Measurements from ENCODE around the gene SWI5.

GRCh38 chr9:128244091-128244836, 31.8 kb upstream of the SWI5 start:
- TF ChIP-seq EZH2 (IDR thresholded peaks at IDR 0.05; ENCODE audit: insufficient read depth, poor library complexity, severe bottlenecking) = no peak
- TF ChIP-seq EZH2phosphoT487 (IDR thresholded peaks at IDR 0.05; ENCODE audit: insufficient read depth, low read depth) = no peak
